Lung (tissue), 12 donors: ENCODE results near the gene CUEDC2. TPM values are rescaled to one million over a fixed set of nuclear protein-coding genes. Genes with fewer than 3 reads are reported as not detected.
A peak's percentile ranks its signal among the peaks of the same experiment; 100 is the strongest.

Experiments
- ATAC-seq: fragments of 200-7000 bp; cut with Tn5 transposase; one replicate; pipeline ENCODE4 v1.9.1; 2020; ENCODE audit warnings: moderate number of reproducible peaks; ENCODE audit not compliant: insufficient read depth, low FRiP score
- DNase-seq, 3 donors: peaks; one replicate each; pipeline ENCODE4 v3.0.0-alpha.2; 2013 to 2017
- H3K27ac ChIP-seq, 2 donors: one replicate each; pipeline ENCODE4 v1.5.1; 2013; ENCODE audit warnings: mild to moderate bottlenecking in 2 of 2, moderate library complexity in 2 of 2, control low read depth in 1 of 2, inconsistent platforms in 1 of 2, low read depth in 1 of 2, low read length in 1 of 2
- H3K27me3 ChIP-seq, 3 donors: one replicate each; pipeline ENCODE4 v1.5.1; 2013; ENCODE audit warnings: low read length in 2 of 3; ENCODE audit not compliant: control insufficient read depth in 3 of 3, insufficient read depth in 3 of 3
- H3K36me3 ChIP-seq, 4 donors: one replicate each; pipeline ENCODE4 v1.5.1; 2013; ENCODE audit warnings: low read length in 4 of 4, mild to moderate bottlenecking in 1 of 4, moderate library complexity in 1 of 4; ENCODE audit not compliant: control insufficient read depth in 4 of 4, insufficient read depth in 4 of 4
- H3K4me1 ChIP-seq, 5 donors: one replicate each; pipeline ENCODE4 v1.5.1; 2013; ENCODE audit warnings: low read length in 5 of 5, mild to moderate bottlenecking in 2 of 5, moderate library complexity in 1 of 5; ENCODE audit not compliant: control insufficient read depth in 5 of 5, insufficient read depth in 5 of 5
- H3K4me3 ChIP-seq: one replicate; pipeline ENCODE4 v1.5.1; 2013; ENCODE audit warnings: mild to moderate bottlenecking, control low read depth, moderate library complexity
- H3K9ac ChIP-seq, 2 donors: one replicate each; pipeline ENCODE4 v1.5.1; 2013; ENCODE audit warnings: low read length in 2 of 2, control low read depth in 1 of 2; ENCODE audit not compliant: insufficient read depth in 1 of 2
- H3K9me3 ChIP-seq, 4 donors: one replicate each; pipeline ENCODE4 v1.5.1; 2013; ENCODE audit warnings: low read length in 3 of 4, mild to moderate bottlenecking in 1 of 4, moderate library complexity in 1 of 4; ENCODE audit not compliant: control insufficient read depth in 4 of 4, insufficient read depth in 3 of 4
- WGBS, 2 donors: extraction: QIAGEN DNeasy Blood & Tissue Kit; methylation state at CpG; one replicate each; pipeline ENCODE4 v1.1.7; 2013; 5-methylcytosine and 5-hydroxymethylcytosine counted together
- polyA plus RNA-seq, 2 donors: library from polyadenylated mRNA; stranded (reverse); fragments of 200-250 nt; gene quantifications; one replicate each; pipeline ENCODE4 v1.2.1, GENCODE V29; 2013
- total RNA-seq, 2 donors: library from RNA; depleted of rRNA in 1 of 2; stranded (reverse); fragments of >200 nt in 1 of 2; gene quantifications; one replicate each; pipeline ENCODE4 v1.2.1, GENCODE V29; 2014 to 2021
- TF ChIP-seq, protein P1 (sequence below): IDR thresholded peaks from 2 replicates; pipeline ENCODE4 v1.5.1; 2012; ENCODE audit warnings: mild to moderate bottlenecking; ENCODE audit errors: control extremely low read depth, extremely low read depth
- donor health status: control.
- donor health status: control.
- donor health status: Bipolar disorder and iron deficiency.
- donor health status: healthy.
- donor health status: DM: yes; HTN: yes; CAD: no.

The CUEDC2 gene
- total and polyA plus RNA-seq, 4 donors, result 33.4 to 63.8 (median 44.1) TPM

DNA sequence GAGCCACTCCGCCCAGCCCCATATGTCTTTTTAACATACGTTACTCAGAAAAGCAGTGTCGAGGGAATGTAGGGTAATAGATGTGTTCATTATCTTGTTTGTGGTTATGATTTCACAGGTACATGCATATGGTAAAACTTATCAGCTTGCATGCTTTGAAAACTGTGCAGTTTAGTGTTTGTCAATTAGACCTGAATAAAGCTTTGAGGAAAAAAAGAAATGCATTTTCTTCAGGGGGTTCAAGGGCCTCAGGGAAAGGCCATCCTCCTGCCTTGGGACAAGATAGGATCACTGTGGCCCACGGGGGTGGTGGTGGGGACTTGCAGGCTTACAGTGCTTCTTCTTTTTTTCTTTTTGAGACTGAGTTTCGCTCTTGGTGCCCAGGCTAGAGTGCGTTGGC, 34.9 kb upstream of the CUEDC2 start:
- peaks cover 0 to under 1% (median 0%) of the 10 kb centered on the region in 3 donors for H3K27me3 ChIP-seq
- no peak for ATAC-seq
- H3K9ac ChIP-seq, result no peak overlapping the region
- no peak overlapping the region for H3K4me3 ChIP-seq
- peaks cover 0 to 4% (median 1%) of the 10 kb centered on the region in 5 donors for H3K4me1 ChIP-seq
- TF ChIP-seq, protein P1, sequence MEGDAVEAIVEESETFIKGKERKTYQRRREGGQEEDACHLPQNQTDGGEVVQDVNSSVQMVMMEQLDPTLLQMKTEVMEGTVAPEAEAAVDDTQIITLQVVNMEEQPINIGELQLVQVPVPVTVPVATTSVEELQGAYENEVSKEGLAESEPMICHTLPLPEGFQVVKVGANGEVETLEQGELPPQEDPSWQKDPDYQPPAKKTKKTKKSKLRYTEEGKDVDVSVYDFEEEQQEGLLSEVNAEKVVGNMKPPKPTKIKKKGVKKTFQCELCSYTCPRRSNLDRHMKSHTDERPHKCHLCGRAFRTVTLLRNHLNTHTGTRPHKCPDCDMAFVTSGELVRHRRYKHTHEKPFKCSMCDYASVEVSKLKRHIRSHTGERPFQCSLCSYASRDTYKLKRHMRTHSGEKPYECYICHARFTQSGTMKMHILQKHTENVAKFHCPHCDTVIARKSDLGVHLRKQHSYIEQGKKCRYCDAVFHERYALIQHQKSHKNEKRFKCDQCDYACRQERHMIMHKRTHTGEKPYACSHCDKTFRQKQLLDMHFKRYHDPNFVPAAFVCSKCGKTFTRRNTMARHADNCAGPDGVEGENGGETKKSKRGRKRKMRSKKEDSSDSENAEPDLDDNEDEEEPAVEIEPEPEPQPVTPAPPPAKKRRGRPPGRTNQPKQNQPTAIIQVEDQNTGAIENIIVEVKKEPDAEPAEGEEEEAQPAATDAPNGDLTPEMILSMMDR, result no peak
- H3K9me3 ChIP-seq, result no peaks in the 10 kb centered on the region
- no peak for DNase-seq
- H3K27ac ChIP-seq, result no peak overlapping the region
- peaks cover 0 to 10% (median 0%) of the 10 kb centered on the region in 4 donors for H3K36me3 ChIP-seq
- 75 to 81% methylated on average over 6 of the region's 6 CpGs for WGBS, 2 donors

DNA sequence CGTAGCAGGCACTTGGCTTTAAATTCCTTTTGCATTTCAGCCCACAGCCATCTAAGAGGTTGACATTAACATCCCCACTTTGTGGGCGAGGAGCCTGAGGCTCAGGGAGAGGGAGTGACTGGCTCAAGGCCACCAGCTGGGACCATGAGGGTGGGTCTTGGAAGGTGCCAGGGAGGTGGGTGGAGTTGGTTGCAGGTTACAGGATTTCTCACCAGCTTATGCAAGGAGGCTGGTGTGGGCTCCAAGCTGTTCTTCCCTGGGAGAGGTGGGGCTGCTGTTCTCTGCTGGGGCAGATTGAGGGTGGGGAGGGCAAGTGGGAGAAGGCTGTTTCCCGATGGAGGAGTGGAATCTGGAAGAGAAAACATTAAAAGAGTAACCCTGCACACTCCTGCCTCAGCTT, 33.1 kb upstream of the CUEDC2 start:
- no peak for ATAC-seq
- DNase-seq, result no peak

DNA sequence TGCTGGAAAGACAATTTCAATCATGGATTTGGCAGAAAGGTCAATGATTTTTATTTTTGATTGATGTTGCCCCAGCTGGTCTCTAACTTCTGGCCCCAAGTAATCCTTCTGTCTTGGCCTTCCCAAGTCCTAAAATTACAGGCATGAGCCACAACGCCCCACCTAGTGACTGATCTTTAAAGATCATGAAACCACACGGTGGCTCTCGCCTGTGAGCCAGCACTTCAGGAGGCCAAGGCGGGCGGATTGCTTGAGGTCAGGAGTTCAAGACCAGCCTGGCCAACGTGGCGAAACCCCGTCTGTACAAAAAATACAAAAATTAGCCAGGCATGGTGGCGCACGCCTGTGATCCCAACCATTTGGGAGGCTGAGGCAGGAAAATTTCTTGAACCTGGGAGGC, 31.6 kb upstream of the CUEDC2 start:
- Histone ChIP-seq H3K4me1 (peaks cover 0 to 16% (median 7%) of the 10 kb centered on the region in 5 donors), H3K27ac (no peak overlapping the region), H3K9me3 (no peaks in the 10 kb centered on the region), H3K27me3 (peaks cover 0 to 3% (median 0%) of the 10 kb centered on the region in 3 donors), H3K36me3 (no peaks in the 10 kb centered on the region), H3K9ac (no peak overlapping the region), H3K4me3 (no peak overlapping the region)
- ATAC-seq, result no peak
- TF ChIP-seq, protein P1, result no peak
- no peak for DNase-seq
- 87 to 93% methylated on average over 10 of the region's 10 CpGs for WGBS, 2 donors

More for the DNA sequence above, 33.1 kb upstream of the CUEDC2 start:
- Histone ChIP-seq H3K36me3 (peaks cover 0 to 4% (median 0%) of the 10 kb centered on the region in 4 donors), H3K9ac (no peak overlapping the region), H3K4me1 (peaks cover 0 to 16% (median 7%) of the 10 kb centered on the region in 5 donors), H3K4me3 (no peak overlapping the region), H3K27me3 (peaks cover 0 to 3% (median 0%) of the 10 kb centered on the region in 3 donors), H3K27ac (no peak overlapping the region), H3K9me3 (no peaks in the 10 kb centered on the region)
- 66 to 79% methylated on average over 3 of the region's 3 CpGs for WGBS, 2 donors
- TF ChIP-seq, protein P1, result no peak

DNA sequence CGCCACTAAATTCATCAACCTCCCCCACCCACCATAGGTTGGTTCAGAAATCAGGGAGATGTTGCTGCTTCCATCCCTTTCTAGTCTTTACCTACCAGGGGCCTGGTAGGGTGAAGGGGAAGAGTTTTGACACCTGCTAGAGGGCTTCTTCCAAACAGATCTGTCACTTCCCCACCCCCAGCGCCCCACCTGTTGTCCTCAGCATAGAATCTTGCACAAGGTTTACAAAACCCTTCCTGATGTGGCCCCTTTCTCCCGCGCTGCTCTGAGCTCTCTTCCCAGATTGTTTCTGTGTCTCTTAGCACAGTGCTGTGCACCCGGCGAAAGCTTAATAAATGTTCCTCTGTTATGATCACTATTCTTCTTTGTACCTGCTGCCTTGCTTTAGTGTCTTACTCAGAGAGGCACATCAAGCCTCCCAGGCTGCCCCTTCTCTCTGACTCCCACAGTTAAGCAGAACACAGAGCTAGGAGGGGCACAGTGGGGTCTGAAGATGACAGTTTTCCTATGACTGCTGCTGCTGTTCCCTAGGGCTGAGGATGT, 30.2 kb upstream of the CUEDC2 start:
- DNase-seq (no peak), ATAC-seq (no peak)
- H3K4me3 ChIP-seq, result no peak overlapping the region
- H3K9ac ChIP-seq, result no peak overlapping the region
- H3K9me3 ChIP-seq, result no peaks in the 10 kb centered on the region
- WGBS, 2 donors, result 50 to 65% methylated on average over 6 of the region's 6 CpGs
- H3K4me1 ChIP-seq, result peaks cover 0 to 16% (median 6%) of the 10 kb centered on the region in 5 donors
- H3K36me3 ChIP-seq, result no peaks in the 10 kb centered on the region
- TF ChIP-seq, protein P1, result no peak
- H3K27me3 ChIP-seq, result peaks cover 0 to 3% (median 0%) of the 10 kb centered on the region in 3 donors
- H3K27ac ChIP-seq, result peak overlapping the region in 1 of 2 donors; percentile 9
